HG02852 (cell line): Measurements from ENCODE around the gene BEX5.
"Not testable (repeated sequence)": the region's sequence is repeated elsewhere in the genome, so short reads cannot be mapped to it uniquely, and the experiment has no call there.

Experiments used
- ATAC-seq: cut with Tn5 transposase; IDR thresholded peaks from one replicate; pipeline ENCODE4 v1.9.1; 2021; ENCODE audit warnings: mild to moderate bottlenecking, moderate library complexity; ENCODE audit not compliant: unreplicated experiment

Gene BEX5

GRCh38 chrX:102155806-102156179, at the start of gene BEX5:
BEX5 (minus strand) TSS chrX:102155977; CDS start chrX:102154265, 1,712 bp downstream.
- ATAC-seq: peak; percentile 95

GRCh38 chrX:102185967-102186720, 30.4 kb upstream of the BEX5 start:
- ATAC-seq: no peak

GRCh38 chrX:102154900-102155805, 624 bp downstream of the BEX5 start:
- ATAC-seq: peak; percentile 39

GRCh38 chrX:102154218-102154860, 1.4 kb downstream of the BEX5 start:
- ATAC-seq: no peak

- not testable (repeated sequence) for ATAC-seq
Observed at GRCh38 chrX:102142274-102142673, 13.5 kb downstream of the BEX5 start, which contains the start of gene TCEAL6. TCEAL6 (minus strand) TSS chrX:102142481.

- ATAC-seq: not testable (repeated sequence)
Observed at GRCh38 chrX:102141631-102142030, 14.1 kb downstream of the BEX5 start.

GRCh38 chrX:102140876-102141275, 14.9 kb downstream of the BEX5 start:
- not testable (repeated sequence) for ATAC-seq

- no peak for ATAC-seq
Observed at GRCh38 chrX:102138064-102138463, 17.7 kb downstream of the BEX5 start.

GRCh38 chrX:102129473-102129872, 26.3 kb downstream of the BEX5 start:
- ATAC-seq: no peak

- no peak for ATAC-seq
Observed at GRCh38 chrX:102126863-102127262, 28.9 kb downstream of the BEX5 start.

- not testable (repeated sequence) for ATAC-seq
Observed at GRCh38 chrX:102126080-102126818, 29.5 kb downstream of the BEX5 start.

- not testable (repeated sequence) for ATAC-seq
Observed at GRCh38 chrX:102125436-102125835, 30.3 kb downstream of the BEX5 start, which contains the start of gene TCEAL2. TCEAL2 (plus strand) TSS chrX:102125679; CDS start chrX:102126831, 1,152 bp downstream.

- ATAC-seq: not testable (repeated sequence)
Observed at GRCh38 chrX:102125014-102125413, 30.8 kb downstream of the BEX5 start.

- no peak for ATAC-seq
Observed at GRCh38 chrX:102115748-102116147, 40.0 kb downstream of the BEX5 start.

- ATAC-seq: no peak
Observed at GRCh38 chrX:102113367-102113766, 42.4 kb downstream of the BEX5 start.
